Heart left ventricle (tissue), 16 donors: ENCODE data around the gene NDOR1. TPM values are rescaled to one million over a fixed set of nuclear protein-coding genes. Genes with fewer than 3 reads are reported as not detected.

ENCODE experiments used
- ATAC-seq, 4 donors: fragments of 200-7000 bp; cut with Tn5 transposase; one replicate each; pipeline ENCODE4 v1.9.1; 2020 to 2022; ENCODE audit warnings: moderate library complexity in 4 of 4, mild to moderate bottlenecking in 3 of 4, moderate number of reproducible peaks in 1 of 4
- DNase-seq, 5 donors: peaks; one replicate each; pipeline ENCODE4 v3.0.0-alpha.2; 2020
- H3K27ac ChIP-seq, 12 donors: fragments of 200-600 bp; sonication (generic) in 4 of 12; one replicate each; pipeline versions ENCODE4 v1.5.0 to v1.8.0; 2016 to 2022; ENCODE audit warnings: mild to moderate bottlenecking in 2 of 12
- H3K27me3 ChIP-seq, 9 donors: fragments of 200-600 bp; sonication (generic) in 2 of 9; one replicate each; pipeline versions ENCODE4 v1.5.1 to v1.8.0; 2016 to 2022; ENCODE audit warnings: mild to moderate bottlenecking in 3 of 9
- H3K36me3 ChIP-seq, 9 donors: fragments of 200-600 bp; sonication (generic) in 2 of 9; one replicate each; pipeline versions ENCODE4 v1.5.0 to v1.8.0; 2018 to 2022; ENCODE audit warnings: mild to moderate bottlenecking in 2 of 9
- H3K4me1 ChIP-seq, 12 donors: fragments of 200-600 bp; sonication (generic) in 4 of 12; one replicate each; pipeline versions ENCODE4 v1.5.0 to v1.8.0; 2016 to 2022; ENCODE audit warnings: mild to moderate bottlenecking in 3 of 12
- H3K4me3 ChIP-seq, 12 donors: fragments of 200-600 bp; sonication (generic) in 4 of 12; one replicate each; pipeline versions ENCODE4 v1.5.0 to v1.8.0; 2017 to 2022; ENCODE audit warnings: mild to moderate bottlenecking in 9 of 12, moderate library complexity in 4 of 12
- H3K9me3 ChIP-seq, 12 donors: fragments of 200-600 bp; sonication (generic) in 4 of 12; one replicate each; pipeline versions ENCODE4 v1.5.0 to v1.8.0; 2016 to 2022; ENCODE audit warnings: mild to moderate bottlenecking in 1 of 12
- CTCF ChIP-seq, 12 donors: fragments of 200-600 bp; sonication (generic) in 4 of 12; IDR thresholded peaks; one replicate each; pipeline versions ENCODE4 v1.5.0 to v1.8.0; 2018 to 2022; ENCODE audit warnings: antibody characterized with exemption in 12 of 12, mild to moderate bottlenecking in 5 of 12
- POLR2A ChIP-seq, 2 donors: fragments of 450-650 bp; IDR thresholded peaks; one replicate each; pipeline ENCODE4 v1.6.1; 2017; ENCODE audit warnings: antibody characterized with exemption in 2 of 2, mild to moderate bottlenecking in 2 of 2, moderate library complexity in 2 of 2
- WGBS, 4 donors: extraction: QIAGEN DNeasy Blood & Tissue Kit in 2 of 4; methylation state at CpG; one replicate each; pipeline versions ENCODE4 v1.1.5 to v1.1.7; 2013 to 2018; 5-methylcytosine and 5-hydroxymethylcytosine counted together
- intact Hi-C, 10 donors: fragments of 100-400 bp; cut with DNase I; formaldehyde crosslinking; loops; one replicate each; pipeline versions ENCODE4 v1.11.1 to v1.14.2; 2022
- microRNA-seq, 4 donors: library from miRNA; unstranded; fragments of <30 nt; microRNA quantifications; one replicate each; pipeline versions ENCODE4 to v1.2.0, GENCODE V29; 2017 to 2020
- polyA plus RNA-seq, 2 donors: library from polyadenylated mRNA; stranded (reverse); fragments of 200-250 nt; gene quantifications; one replicate each; pipeline ENCODE4 v1.2.3, GENCODE V29; 2013
- total RNA-seq, 9 donors: library from RNA; depleted of rRNA in 2 of 9; stranded (reverse); fragments of >200 nt in 2 of 9; fragmentation: NEBNext Ultra II Directional in 3 of 9; extraction: Animal tissue kit (Norgen Biotek cat#: 25700) in 3 of 9; gene quantifications; one replicate each; pipeline versions ENCODE4 v1.1.0 to v1.2.4, GENCODE V29; 2016 to 2023
- donor health status: ischemic (EF 13 %, LVEDD 7.1; RV severe dilation, severe dysfunction).
- donor health status: healthy with polysubstance abuse.
- donor health status: DM: no; HTN: yes; CAD: no.
- donor health status: DM: no; HTN: no; CAD: no.
- donor health status: ischemic (EF 25% LVEDD 6.9; RV normal size, moderate dysfunction).
- donor health status: ischemic (EF 25% LVEDD 5.7; RV mildly dilated, moderate dysfunction).
- donor health status: healthy.
- donor health status: DM: yes; HTN: yes; CAD: no.
- donor health status: ischemic (EF 35%, LVEDD 5.7; RV mildly dilated, moderate dysfunction).
- donor health status: nonischemic (EF 11% LVEDD 7.7; RV severe dilation, severe dysfunction).
- donor health status: DM: yes; HTN: yes; CAD: no.
- donor health status: PGD.
- donor health status: ischemic (EF 29% LVEDD 5.4; RV normal size, mild dysfunction).
- donor health status: nonischemic (EF 23%, LVEDD 6.1; RV moderate dilation, normal function).

Gene NDOR1
- total and polyA plus RNA-seq, 11 donors: 4.5 to 9.6 (median 6.2) TPM

- no peaks in the 10 kb centered on the region for H3K27me3 ChIP-seq
- no peak overlapping the region for H3K4me3 ChIP-seq
- no peak for ATAC-seq
- H3K27ac ChIP-seq: no peak overlapping the region
- WGBS, 4 donors: 93 to 97% (median 95%) methylated on average over 17 to 22 of the region's 22 CpGs
- intact Hi-C loops: no loop called here
- peaks cover 0 to 34% (median 13%) of the 10 kb centered on the region in 12 donors for H3K4me1 ChIP-seq
- no peak for TF ChIP-seq POLR2A (IDR thresholded peaks at IDR 0.05)
- no peak for TF ChIP-seq CTCF (IDR thresholded peaks at IDR 0.05)
- peak in 1 of 5 donors; percentile 25 for DNase-seq
- H3K9me3 ChIP-seq: no peaks in the 10 kb centered on the region
- H3K36me3 ChIP-seq: peaks cover 0 to 68% (median 48%) of the 10 kb centered on the region in 9 donors
Observed at GRCh38 chr9:137264067-137264466, 58.6 kb downstream of the NDOR1 start.

GRCh38 chr9:137265496-137266161, 60.1 kb downstream of the NDOR1 start:
- peak in 1 of 5 donors; percentile 8 for DNase-seq
- intact Hi-C loops: no loop called here
- no peaks in the 10 kb centered on the region for H3K9me3 ChIP-seq
- TF ChIP-seq POLR2A (IDR thresholded peaks at IDR 0.05): no peak
- no peak for TF ChIP-seq CTCF (IDR thresholded peaks at IDR 0.05)
- H3K36me3 ChIP-seq: peaks cover 0 to 72% (median 47%) of the 10 kb centered on the region in 9 donors
- H3K4me1 ChIP-seq: peaks cover 3 to 49% (median 22%) of the 10 kb centered on the region in 12 donors
- 92 to 97% (median 95%) methylated on average over 27 to 29 of the region's 29 CpGs for WGBS, 4 donors
- no peaks in the 10 kb centered on the region for H3K27me3 ChIP-seq
- H3K4me3 ChIP-seq: no peak overlapping the region
- no peak overlapping the region for H3K27ac ChIP-seq
- ATAC-seq: no peak

GRCh38 chr9:137266162-137266527, 60.6 kb downstream of the NDOR1 start:
- Histone ChIP-seq H3K27ac (no peak overlapping the region), H3K27me3 (no peaks in the 10 kb centered on the region), H3K4me1 (peaks cover 3 to 54% (median 24%) of the 10 kb centered on the region in 12 donors), H3K9me3 (no peaks in the 10 kb centered on the region), H3K36me3 (peaks cover 0 to 73% (median 51%) of the 10 kb centered on the region in 9 donors), H3K4me3 (no peak overlapping the region)
- TF ChIP-seq CTCF (IDR thresholded peaks at IDR 0.05) (no peak), POLR2A (IDR thresholded peaks at IDR 0.05) (no peak)
- 66 to 72% (median 70%) methylated on average over 13 to 15 of the region's 15 CpGs for WGBS, 4 donors
- intact Hi-C loops: no loop called here
- ATAC-seq (no peak), DNase-seq (peak in 2 of 5 donors; percentile 16 to 33)

Small RNA genes lying within 50 kb of the gene (microRNA-seq; reads per million reads assigned to microRNA genes)
- gene MIR3621: 0 reads per million in 4 donors

Other genes starting within 250 kb of the NDOR1 start
Only the 30 nearest of the 31 such genes appear.
- 1,000 to 10,000 TPM; 1,152 to 4,769 (median 3,109) TPM for gene PTGDS, start 228.2 kb upstream of the NDOR1 start, total RNA-seq
- gene PTGDS, start 228.2 kb upstream of the NDOR1 start, polyA plus RNA-seq: 1,000 to 10,000 TPM; 2,982 to 5,295 TPM
- 10 to 100 TPM in 2 of 9 donors, 1 to 10 TPM in 5, under 1 TPM in 2; 0.16 to 14.9 (median 2.7) TPM for gene LCNL1, start 222.7 kb upstream of the NDOR1 start, total RNA-seq
- 1 to 10 TPM in 1 of 2 donors, under 1 TPM in 1; 0.14 to 5.8 TPM for gene LCNL1, start 222.7 kb upstream of the NDOR1 start, polyA plus RNA-seq
- gene PAXX, start 213.3 kb upstream of the NDOR1 start, total RNA-seq: 10 to 100 TPM; 15.0 to 35.3 (median 19.4) TPM
- 10 to 100 TPM; 31.2 to 57.3 TPM for gene PAXX, start 213.3 kb upstream of the NDOR1 start, polyA plus RNA-seq
- 10 to 100 TPM in 1 of 9 donors, 1 to 10 TPM in 8; 1.5 to 16.7 (median 5.0) TPM for gene CLIC3, start 209.1 kb upstream of the NDOR1 start, total RNA-seq
- 10 to 100 TPM in 1 of 2 donors, 1 to 10 TPM in 1; 3.9 to 11.3 TPM for gene CLIC3, start 209.1 kb upstream of the NDOR1 start, polyA plus RNA-seq
- gene ABCA2, start 177.5 kb upstream of the NDOR1 start, total RNA-seq: 10 to 100 TPM; 19.1 to 44.3 (median 33.4) TPM
- gene ABCA2, start 177.5 kb upstream of the NDOR1 start, polyA plus RNA-seq: 10 to 100 TPM; 13.1 to 30.6 TPM
- under 1 TPM in 2 of 9 donors, not detected in 7; 0.15 to 0.48 TPM for gene FUT7, start 173.6 kb upstream of the NDOR1 start, total RNA-seq
- gene FUT7, start 173.6 kb upstream of the NDOR1 start, polyA plus RNA-seq: under 1 TPM in 1 of 2 donors, not detected in 1; 0.17 TPM
- 100 to 1,000 TPM in 1 of 9 donors, 10 to 100 TPM in 8; 45.1 to 114 (median 55.1) TPM for gene NPDC1, start 159.5 kb upstream of the NDOR1 start, total RNA-seq
- gene NPDC1, start 159.5 kb upstream of the NDOR1 start, polyA plus RNA-seq: 10 to 100 TPM; 38.4 to 71.7 TPM
- 1 to 10 TPM in 8 of 9 donors, under 1 TPM in 1; 0.85 to 2.9 (median 1.2) TPM for gene ENTPD2, start 151.6 kb upstream of the NDOR1 start, total RNA-seq
- gene ENTPD2, start 151.6 kb upstream of the NDOR1 start, polyA plus RNA-seq: 1 to 10 TPM in 1 of 2 donors, under 1 TPM in 1; 0.50 to 1.2 TPM
- 1 to 10 TPM in 1 of 9 donors, under 1 TPM in 8; 0.09 to 2.0 (median 0.20) TPM for gene SAPCD2, start 135.1 kb upstream of the NDOR1 start, total RNA-seq
- under 1 TPM; 0.15 to 0.22 TPM for gene SAPCD2, start 135.1 kb upstream of the NDOR1 start, polyA plus RNA-seq
- 10 to 100 TPM in 4 of 9 donors, 1 to 10 TPM in 5; 5.9 to 15.1 (median 9.4) TPM for gene UAP1L1, start 128.2 kb upstream of the NDOR1 start, total RNA-seq
- 10 to 100 TPM in 1 of 2 donors, 1 to 10 TPM in 1; 3.9 to 12.4 TPM for gene UAP1L1, start 128.2 kb upstream of the NDOR1 start, polyA plus RNA-seq
- gene MAN1B1, start 118.7 kb upstream of the NDOR1 start, total RNA-seq: 10 to 100 TPM; 17.6 to 40.6 (median 21.7) TPM
- 10 to 100 TPM; 26.7 to 29.5 TPM for gene MAN1B1, start 118.7 kb upstream of the NDOR1 start, polyA plus RNA-seq
- 100 to 1,000 TPM in 8 of 9 donors, 10 to 100 TPM in 1; 96.6 to 137 (median 119) TPM for gene DPP7, start 91.0 kb upstream of the NDOR1 start, total RNA-seq
- gene DPP7, start 91.0 kb upstream of the NDOR1 start, polyA plus RNA-seq: 100 to 1,000 TPM; 112 to 260 TPM
- not detected for gene GRIN1, start 66.5 kb upstream of the NDOR1 start, total RNA-seq
- gene GRIN1, start 66.5 kb upstream of the NDOR1 start, polyA plus RNA-seq: under 1 TPM in 1 of 2 donors, not detected in 1; 0.10 TPM
- gene LRRC26, start 35.6 kb upstream of the NDOR1 start, total RNA-seq: not detected
- not detected for gene LRRC26, start 35.6 kb upstream of the NDOR1 start, polyA plus RNA-seq
- not detected for gene TMEM210, start 33.6 kb upstream of the NDOR1 start, total RNA-seq
- not detected for gene TMEM210, start 33.6 kb upstream of the NDOR1 start, polyA plus RNA-seq
- gene ANAPC2, start 17.1 kb upstream of the NDOR1 start, total RNA-seq: 10 to 100 TPM; 14.3 to 35.9 (median 28.9) TPM
- gene ANAPC2, start 17.1 kb upstream of the NDOR1 start, polyA plus RNA-seq: 10 to 100 TPM; 26.6 to 33.4 TPM
- 100 to 1,000 TPM in 2 of 9 donors, 10 to 100 TPM in 7; 46.0 to 123 (median 59.9) TPM for gene SSNA1, start 17.0 kb upstream of the NDOR1 start, total RNA-seq
- 100 to 1,000 TPM; 120 to 161 TPM for gene SSNA1, start 17.0 kb upstream of the NDOR1 start, polyA plus RNA-seq
- 10 to 100 TPM; 11.5 to 18.0 (median 16.6) TPM for gene TPRN, start 5.0 kb upstream of the NDOR1 start, total RNA-seq
- gene TPRN, start 5.0 kb upstream of the NDOR1 start, polyA plus RNA-seq: 10 to 100 TPM; 12.5 to 16.7 TPM
- 10 to 100 TPM; 30.8 to 43.7 (median 39.9) TPM for gene TMEM203, start 52 bp upstream of the NDOR1 start, total RNA-seq
- 10 to 100 TPM; 49.8 to 52.0 TPM for gene TMEM203, start 52 bp upstream of the NDOR1 start, polyA plus RNA-seq
- 10 to 100 TPM in 7 of 9 donors, 1 to 10 TPM in 2; 6.9 to 34.1 (median 22.5) TPM for gene RNF208, start 16.5 kb downstream of the NDOR1 start, total RNA-seq
- gene RNF208, start 16.5 kb downstream of the NDOR1 start, polyA plus RNA-seq: 10 to 100 TPM in 1 of 2 donors, 1 to 10 TPM in 1; 9.3 to 72.7 TPM
- gene CYSRT1, start 19.5 kb downstream of the NDOR1 start, total RNA-seq: under 1 TPM in 6 of 9 donors, not detected in 3; 0.22 to 0.61 (median 0.29) TPM
- gene CYSRT1, start 19.5 kb downstream of the NDOR1 start, polyA plus RNA-seq: under 1 TPM; 0.14 to 0.27 TPM
- not detected for gene RNF224, start 21.8 kb downstream of the NDOR1 start, total RNA-seq
- gene RNF224, start 21.8 kb downstream of the NDOR1 start, polyA plus RNA-seq: not detected
- gene SLC34A3, start 25.2 kb downstream of the NDOR1 start, total RNA-seq: not detected
- not detected for gene SLC34A3, start 25.2 kb downstream of the NDOR1 start, polyA plus RNA-seq
- gene TUBB4B, start 35.6 kb downstream of the NDOR1 start, total RNA-seq: 100 to 1,000 TPM; 244 to 769 (median 456) TPM
- gene TUBB4B, start 35.6 kb downstream of the NDOR1 start, polyA plus RNA-seq: 100 to 1,000 TPM; 705 to 900 TPM
- under 1 TPM in 2 of 9 donors, not detected in 7; 0.23 to 0.31 TPM for gene STPG3, start 45.6 kb downstream of the NDOR1 start, total RNA-seq
- under 1 TPM in 1 of 2 donors, not detected in 1; 0.61 TPM for gene STPG3, start 45.6 kb downstream of the NDOR1 start, polyA plus RNA-seq
- 10 to 100 TPM; 32.5 to 55.5 (median 38.1) TPM for gene NELFB, start 49.6 kb downstream of the NDOR1 start, total RNA-seq
- 10 to 100 TPM; 31.4 to 77.8 TPM for gene NELFB, start 49.6 kb downstream of the NDOR1 start, polyA plus RNA-seq
- 10 to 100 TPM; 14.0 to 46.4 (median 18.5) TPM for gene TOR4A, start 72.0 kb downstream of the NDOR1 start, total RNA-seq
- gene TOR4A, start 72.0 kb downstream of the NDOR1 start, polyA plus RNA-seq: 10 to 100 TPM in 1 of 2 donors, 1 to 10 TPM in 1; 6.6 to 16.3 TPM
- 10 to 100 TPM in 5 of 9 donors, 1 to 10 TPM in 4; 6.4 to 15.8 (median 10.3) TPM for gene NRARP, start 96.6 kb downstream of the NDOR1 start, total RNA-seq
- gene NRARP, start 96.6 kb downstream of the NDOR1 start, polyA plus RNA-seq: 1 to 10 TPM; 1.6 to 4.2 TPM
- gene EXD3, start 217.5 kb downstream of the NDOR1 start, total RNA-seq: 10 to 100 TPM in 2 of 9 donors, 1 to 10 TPM in 7; 4.1 to 12.9 (median 8.6) TPM
- 10 to 100 TPM in 1 of 2 donors, 1 to 10 TPM in 1; 5.6 to 15.2 TPM for gene EXD3, start 217.5 kb downstream of the NDOR1 start, polyA plus RNA-seq
- gene NOXA1, start 217.7 kb downstream of the NDOR1 start, total RNA-seq: 1 to 10 TPM in 8 of 9 donors, under 1 TPM in 1; 0.81 to 5.5 (median 2.7) TPM
- 1 to 10 TPM in 1 of 2 donors, under 1 TPM in 1; 0.44 to 4.1 TPM for gene NOXA1, start 217.7 kb downstream of the NDOR1 start, polyA plus RNA-seq